NCI-H2171 (cell line): Measurements from ENCODE around the gene B4GALT4.
"Not testable (repeated sequence)": the region's sequence is repeated elsewhere in the genome, so short reads cannot be mapped to it uniquely, and the experiment has no call there.

Experiments
- DNase-seq: peaks from one replicate; lab custom pipeline; 2025; lab: John Stamatoyannopoulos, UW

B4GALT4 gene

GRCh38 chr3:119195911-119196310 lies 44.8 kb downstream of the B4GALT4 start:
- no peak for DNase-seq

- no peak for DNase-seq
These were observed 45.6 kb downstream of the B4GALT4 start for GRCh38 chr3:119195151-119195476.

GRCh38 chr3:119194237-119195150 lies 46.2 kb downstream of the B4GALT4 start:
- DNase-seq: no peak

- DNase-seq: no peak
These were observed 48.9 kb downstream of the B4GALT4 start for GRCh38 chr3:119191800-119192199.

- DNase-seq: no peak
These were observed 53.4 kb downstream of the B4GALT4 start for GRCh38 chr3:119187266-119187665.

- no peak for DNase-seq
These were observed 55.7 kb downstream of the B4GALT4 start for GRCh38 chr3:119184796-119185570.

- no peak for DNase-seq
These were observed 56.6 kb downstream of the B4GALT4 start for GRCh38 chr3:119184111-119184510.

- DNase-seq: no peak
These were observed 58.9 kb downstream of the B4GALT4 start for GRCh38 chr3:119181765-119182164.

- DNase-seq: no peak
These were observed 63.4 kb downstream of the B4GALT4 start for GRCh38 chr3:119177321-119177720.

GRCh38 chr3:119176778-119177177 lies 63.9 kb downstream of the B4GALT4 start:
- no peak for DNase-seq

GRCh38 chr3:119175872-119176756 lies 64.6 kb downstream of the B4GALT4 start:
- no peak for DNase-seq

GRCh38 chr3:119173325-119173724 lies 67.4 kb downstream of the B4GALT4 start, which contains the start of gene UPK1B:
Gene UPK1B (plus strand): TSS chr3:119173598. CDS start chr3:119186742, 13,144 bp downstream.
- DNase-seq: no peak

- DNase-seq: no peak
These were observed 69.9 kb downstream of the B4GALT4 start for GRCh38 chr3:119170821-119171220.

- DNase-seq: not testable (repeated sequence)
These were observed 75.9 kb downstream of the B4GALT4 start for GRCh38 chr3:119164745-119165144.
